Gastrocnemius medialis (tissue), 4 donors: Measurements from ENCODE around the gene ADRB2. TPM values are rescaled to one million over a fixed set of nuclear protein-coding genes. Genes with fewer than 3 reads are reported as not detected.

ENCODE experiments used
- ATAC-seq, 2 donors: fragments of 150-250 bp; one replicate each; pipeline ENCODE4 v1.9.1; 2016
- DNase-seq, 2 donors: peaks; one replicate each; pipeline ENCODE4 v3.0.0-alpha.2; 2019
- H3K27ac ChIP-seq, 4 donors: fragments of 200-600 bp; sonication (generic); 1 replicate in 1 of 4; 2 replicates in 3 of 4; pipeline ENCODE4 v1.5.1; 2016 to 2018; ENCODE audit warnings: mild to moderate bottlenecking in 2 of 4, moderate library complexity in 1 of 4
- H3K27me3 ChIP-seq, 3 donors: fragments of 200-600 bp; sonication (generic) in 2 of 3; 1 replicate in 1 of 3; 2 replicates in 2 of 3; pipeline versions ENCODE4 v1.5.1 to v1.6.0; 2016 to 2019; ENCODE audit warnings: mild to moderate bottlenecking in 1 of 3, moderate library complexity in 1 of 3
- H3K36me3 ChIP-seq, 2 donors: fragments of 200-600 bp; sonication (generic) in 1 of 2; one replicate each; pipeline ENCODE4 v1.5.1; 2017 to 2018
- H3K4me1 ChIP-seq, 2 donors: fragments of 200-600 bp; sonication (generic) in 1 of 2; one replicate each; pipeline ENCODE4 v1.5.1; 2016 to 2017; ENCODE audit warnings: mild to moderate bottlenecking in 2 of 2
- H3K4me3 ChIP-seq, 4 donors: fragments of 200-600 bp; sonication (generic) in 3 of 4; 1 replicate in 1 of 4; 2 replicates in 3 of 4; pipeline ENCODE4 v1.5.1; 2016 to 2019; ENCODE audit warnings: mild to moderate bottlenecking in 2 of 4
- H3K9me3 ChIP-seq, 3 donors: fragments of 200-600 bp; sonication (generic) in 2 of 3; 1 replicate in 1 of 3; 2 replicates in 2 of 3; pipeline ENCODE4 v1.5.1; 2016 to 2019
- CTCF ChIP-seq, 5 experiments: fragments of 450-650 bp in 3 of 5; fragments of 200-600 bp in 2 of 5; sonication (generic) in 2 of 5; IDR thresholded peaks in 4 of 5; conservative IDR thresholded peaks in 1 of 5; 1 replicate in 4 of 5; 2 replicates in 1 of 5; pipeline ENCODE4 v1.5.1; 2016 to 2019; ENCODE audit warnings: antibody characterized with exemption in 5 of 5, mild to moderate bottlenecking in 3 of 5, moderate library complexity in 3 of 5
- POLR2A ChIP-seq, 2 donors: fragments of 450-650 bp; IDR thresholded peaks; one replicate each; pipeline ENCODE4 v1.6.1; 2017; ENCODE audit warnings: antibody characterized with exemption in 2 of 2, mild to moderate bottlenecking in 2 of 2, moderate library complexity in 2 of 2
- in situ Hi-C, 4 donors: fragments of 200-750 bp; cut with MboI; loops; one replicate each; pipeline versions ENCODE4 v1.15.0 to v1.8.0; 2017; ENCODE audit warnings: low sequenced_read_pairs in 4 of 4
- intact Hi-C: fragments of 100-400 bp; cut with DNase I; formaldehyde crosslinking; loops from one replicate; pipeline ENCODE4 v1.15.1; 2023; ENCODE audit warnings: low total_unique reads
- total RNA-seq, 4 donors: library from RNA; depleted of rRNA; stranded (reverse); fragments of >200 nt; gene quantifications; one replicate each; pipeline versions ENCODE4 v1.1.0 to v1.2.3, GENCODE V29; 2016

The ADRB2 gene
- total RNA-seq, 4 donors from 2014 or later, result 4.2 to 17.3 (median 6.8) TPM

DNA sequence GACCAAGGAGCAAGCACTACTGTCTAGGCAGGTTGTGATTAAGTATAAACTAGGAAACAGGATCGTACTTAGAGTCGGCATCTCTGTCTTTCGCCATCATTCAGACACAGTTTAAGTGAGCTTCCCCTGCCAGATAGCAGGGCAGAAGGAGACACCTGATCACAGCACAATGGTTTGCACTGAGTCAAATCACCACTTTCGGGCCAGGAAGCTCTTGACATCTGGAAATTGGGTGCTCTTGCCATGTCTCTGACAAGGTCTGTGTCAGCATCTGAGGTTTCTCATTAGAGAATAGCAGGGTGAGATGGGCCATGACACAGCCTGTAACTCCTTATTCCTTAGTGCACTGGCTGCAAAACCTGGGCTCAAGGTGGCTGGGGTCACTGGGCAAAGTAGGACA lies 8.3 kb downstream of the ADRB2 start:
- H3K27me3 ChIP-seq, result no peaks in the 10 kb centered on the region
- intact Hi-C loops (no loop called here), in situ Hi-C loops (loop anchor here in 1 of 4 donors (5.0 kb wide), 1 partner anchor 123 kb away; no protein-coding TSS in a partner anchor)
- no peaks in the 10 kb centered on the region for H3K9me3 ChIP-seq
- no peak overlapping the region for H3K4me3 ChIP-seq
- peaks cover 78 to 79% of the 10 kb centered on the region in 2 donors for H3K4me1 ChIP-seq
- DNase-seq (peak; percentile 61 to 74), ATAC-seq (peak; percentile 74 to 79)
- TF ChIP-seq CTCF (IDR thresholded peaks at IDR 0.05 in 4 of 5, conservative IDR thresholded peaks at IDR 0.05 in 1 of 5) (no peak), POLR2A (IDR thresholded peaks at IDR 0.05) (no peak)
- peak overlapping the region; percentile 90 to 97 (median 94) for H3K27ac ChIP-seq
- no peaks in the 10 kb centered on the region for H3K36me3 ChIP-seq

GRCh38 chr5:148836272-148837250 lies 10.2 kb downstream of the ADRB2 start:
- no peak for ATAC-seq
- no peaks in the 10 kb centered on the region for H3K9me3 ChIP-seq
- no peaks in the 10 kb centered on the region for H3K27me3 ChIP-seq
- in situ Hi-C loops (loop anchor here in 1 of 4 donors (5.0 kb wide), 1 partner anchor 121 kb away; no protein-coding TSS in a partner anchor), intact Hi-C loops (no loop called here)
- peaks cover 78 to 79% of the 10 kb centered on the region in 2 donors for H3K4me1 ChIP-seq
- DNase-seq, result no peak
- no peak overlapping the region for H3K4me3 ChIP-seq
- no peak for TF ChIP-seq CTCF (IDR thresholded peaks at IDR 0.05 in 4 of 5, conservative IDR thresholded peaks at IDR 0.05 in 1 of 5)
- TF ChIP-seq POLR2A (IDR thresholded peaks at IDR 0.05), result no peak
- peak overlapping the region; percentile 90 to 97 (median 94) for H3K27ac ChIP-seq
- H3K36me3 ChIP-seq, result no peaks in the 10 kb centered on the region

GRCh38 chr5:148837383-148837782 lies 11.0 kb downstream of the ADRB2 start:
- H3K4me1 ChIP-seq, result peaks cover 79 to 80% of the 10 kb centered on the region in 2 donors
- peak overlapping the region in 3 of 4 donors; percentile 91 to 97 (median 96) for H3K27ac ChIP-seq
- H3K27me3 ChIP-seq, result no peaks in the 10 kb centered on the region
- TF ChIP-seq POLR2A (IDR thresholded peaks at IDR 0.05) (no peak), CTCF (IDR thresholded peaks at IDR 0.05 in 4 of 5, conservative IDR thresholded peaks at IDR 0.05 in 1 of 5) (no peak)
- ATAC-seq (no peak), DNase-seq (no peak)
- H3K4me3 ChIP-seq, result no peak overlapping the region
- H3K9me3 ChIP-seq, result no peaks in the 10 kb centered on the region
- no peaks in the 10 kb centered on the region for H3K36me3 ChIP-seq
- in situ Hi-C loops (loop anchor here in 1 of 4 donors (5.0 kb wide), 1 partner anchor 120 kb away; no protein-coding TSS in a partner anchor), intact Hi-C loops (no loop called here)

GRCh38 chr5:148838357-148838756 lies 11.9 kb downstream of the ADRB2 start:
- H3K4me1 ChIP-seq, result peaks cover 79 to 81% of the 10 kb centered on the region in 2 donors
- peak overlapping the region; percentile 52 to 96 (median 86) for H3K27ac ChIP-seq
- DNase-seq (peak in 1 of 2 donors; percentile 37), ATAC-seq (no peak)
- no peak overlapping the region for H3K4me3 ChIP-seq
- H3K9me3 ChIP-seq, result no peaks in the 10 kb centered on the region
- no peaks in the 10 kb centered on the region for H3K36me3 ChIP-seq
- intact Hi-C loops, result no loop called here
- TF ChIP-seq POLR2A (IDR thresholded peaks at IDR 0.05), result no peak
- TF ChIP-seq CTCF (IDR thresholded peaks at IDR 0.05 in 4 of 5, conservative IDR thresholded peaks at IDR 0.05 in 1 of 5), result no peak
- H3K27me3 ChIP-seq, result no peaks in the 10 kb centered on the region
- in situ Hi-C loops, result loop anchor here in 1 of 4 donors (5.0 kb wide), 1 partner anchor 119 kb away; no protein-coding TSS in a partner anchor
